Endodermal cell (in vitro differentiated cells): ENCODE results near the gene GRPR. TPM values are rescaled to one million over a fixed set of nuclear protein-coding genes. Genes with fewer than 3 reads are reported as not detected.

Experiments
- DNase-seq: peaks from one replicate; pipeline ENCODE4 v3.0.0-alpha.2; 2017
- H3K27ac ChIP-seq: 2 replicates; pipeline ENCODE4 v1.5.1; 2013; ENCODE audit warnings: mild to moderate bottlenecking, low read depth, low read length, moderate library complexity
- H3K27me3 ChIP-seq: 2 replicates; pipeline ENCODE4 v1.6.1; 2013; ENCODE audit warnings: mild to moderate bottlenecking, low read length, moderate library complexity; ENCODE audit not compliant: insufficient read depth, control insufficient read depth, poor library complexity, severe bottlenecking
- H3K36me3 ChIP-seq: 2 replicates; pipeline ENCODE4 v1.7.0; 2013; ENCODE audit warnings: mild to moderate bottlenecking, low read length, moderate library complexity; ENCODE audit not compliant: control insufficient read depth, insufficient read depth
- H3K4me1 ChIP-seq: one replicate; pipeline ENCODE4 v1.7.0; 2013; ENCODE audit warnings: low read length; ENCODE audit not compliant: control insufficient read depth, insufficient read depth
- H3K4me3 ChIP-seq: 2 replicates; pipeline ENCODE4 v1.5.1; 2013; ENCODE audit warnings: mild to moderate bottlenecking, low read length, moderate library complexity
- H3K9ac ChIP-seq: 2 replicates; pipeline ENCODE4 v1.6.1; 2013; ENCODE audit warnings: mild to moderate bottlenecking, low read length, moderate library complexity; ENCODE audit not compliant: poor library complexity, severe bottlenecking; ENCODE audit errors: extremely low read depth
- H3K9me3 ChIP-seq: 2 replicates; pipeline ENCODE4 v1.6.1; 2013; ENCODE audit warnings: mild to moderate bottlenecking, low read length, moderate library complexity; ENCODE audit not compliant: control insufficient read depth
- H3K27ac Mint-ChIP-seq: 2 replicates; pipeline ENCODE4 v1.8.0; 2020; ENCODE audit warnings: mixed read lengths
- H3K27me3 Mint-ChIP-seq: 2 replicates; pipeline ENCODE4 v1.8.0; 2021; ENCODE audit warnings: mild to moderate bottlenecking, mixed read lengths; ENCODE audit not compliant: insufficient read depth
- H3K36me3 Mint-ChIP-seq: 2 replicates; pipeline ENCODE4 v1.8.0; 2020; ENCODE audit warnings: low read depth, mixed read lengths
- H3K4me1 Mint-ChIP-seq: 2 replicates; pipeline ENCODE4 v1.8.0; 2020; ENCODE audit warnings: mixed read lengths
- H3K4me3 Mint-ChIP-seq: 2 replicates; pipeline ENCODE4 v1.8.0; 2020; ENCODE audit warnings: mild to moderate bottlenecking, moderate library complexity, mixed read lengths
- H3K9me3 Mint-ChIP-seq: 2 replicates; pipeline ENCODE4 v1.8.0; 2020; ENCODE audit warnings: mild to moderate bottlenecking, mixed read lengths
- CTCF ChIP-seq: fragments of 200-600 bp; sonication (generic); conservative IDR thresholded peaks from 2 replicates; pipeline ENCODE4 v1.5.0; 2021; ENCODE audit warnings: antibody characterized with exemption, mild to moderate bottlenecking
- WGBS, 2 experiments: methylation state at CpG; one replicate each; pipeline versions ENCODE4 v1.1.5 to v1.1.7; 2013; ENCODE audit warnings: missing lambda C conversion rate in 2 of 2, mixed read lengths in 1 of 2; ENCODE audit not compliant: insufficient coverage in 1 of 2, insufficient read length in 1 of 2; 5-methylcytosine and 5-hydroxymethylcytosine counted together
- long read RNA-seq, 4 experiments: library from polyadenylated mRNA in 2 of 4; library from RNA in 1 of 4; library from capped mRNA in 1 of 4; stranded (forward) in 3 of 4; unstranded in 1 of 4; transcript quantifications; one replicate each; pipeline ENCODE4 v2.0.0, GENCODE V29; 2020 to 2021; ENCODE audit warnings: inconsistent platforms in 1 of 4
- polyA plus RNA-seq, 2 experiments: library from polyadenylated mRNA; stranded (reverse); fragments of 50-300 nt; gene quantifications; one replicate each; pipeline ENCODE4 v1.2.3, GENCODE V29; 2013
- total RNA-seq, 2 donors: library from RNA; stranded (reverse); fragmentation: NEBNext Ultra II Directional in 1 of 2; extraction: Animal tissue kit (Norgen Biotek cat#: 25700) in 1 of 2; gene quantifications; 2 replicates in 1 of 2; 3 replicates in 1 of 2; pipeline ENCODE4 v1.2.1, GENCODE V29; 2021

The GRPR gene
- 10 to 100 TPM; 20.8 to 63.1 TPM for total RNA-seq
- polyA plus RNA-seq (2013, experiment 1 of 2) = 2.9 TPM
- polyA plus RNA-seq (2013, experiment 2 of 2) = 3.6 TPM
- long read RNA-seq, experiment 1, transcript GRPR-201 (3 exons, 1,929 nt) = major isoform, 7 of 12 reads
- long read RNA-seq, experiment 1, partial matches to known transcripts = 5 of 12 reads
- long read RNA-seq, experiment 1, other reads (novel, unspliced or antisense) = 0 of 12 reads
- long read RNA-seq, experiment 2, transcript GRPR-201 (3 exons, 1,929 nt) = major isoform, 40 of 52 reads
- long read RNA-seq, experiment 2, partial matches to known transcripts = 4 of 52 reads
- long read RNA-seq, experiment 2, other reads (novel, unspliced or antisense) = 8 of 52 reads
- long read RNA-seq, experiment 3, transcript GRPR-201 (3 exons, 1,929 nt) = major isoform, 19 of 24 reads
- long read RNA-seq, experiment 3, partial matches to known transcripts = 2 of 24 reads
- long read RNA-seq, experiment 3, other reads (novel, unspliced or antisense) = 3 of 24 reads
- long read RNA-seq, experiment 4, transcript GRPR-201 (3 exons, 1,929 nt) = major isoform, 34 of 42 reads
- long read RNA-seq, experiment 4, partial matches to known transcripts = 0 of 42 reads
- long read RNA-seq, experiment 4, other reads (novel, unspliced or antisense) = 8 of 42 reads

- Mint-ChIP-seq H3K36me3 (peaks cover 14% of the 10 kb centered on the region), H3K27me3 (no peaks in the 10 kb centered on the region), H3K9me3 (peaks cover 21% of the 10 kb centered on the region), H3K4me3 (peak within 1 kb of the TSS; percentile 55), H3K27ac (peak within 1 kb of the TSS; percentile 73), H3K4me1 (peaks cover 34% of the 10 kb centered on the region)
- Histone ChIP-seq H3K36me3 (no peaks in the 10 kb centered on the region), H3K9me3 (peaks cover 16% of the 10 kb centered on the region), H3K9ac (peak within 1 kb of the TSS; percentile 15), H3K4me3 (peak within 1 kb of the TSS; percentile 77), H3K4me1 (no peaks in the 10 kb centered on the region), H3K27ac (no peak within 1 kb of the TSS), H3K27me3 (no peaks in the 10 kb centered on the region)
- DNase-seq = peak; percentile 97
- peak; percentile 98 for TF ChIP-seq CTCF
- 14% methylated on average over 6 of the region's 6 CpGs; no CpG with 5 or more reads in 1 of the 2 experiments for WGBS, 2 experiments
These were observed at the start of gene GRPR for GRCh38 chrX:16123222-16123786. Gene GRPR (plus strand): TSS chrX:16123565. CDS start chrX:16123954, 389 bp downstream.

- 100% methylated on average over 1 of the region's 1 CpG; no CpG with 5 or more reads in 1 of the 2 experiments for WGBS, 2 experiments
- no peak overlapping the region for H3K9ac ChIP-seq
- H3K9me3 ChIP-seq = no peaks in the 10 kb centered on the region
- peaks cover 5% of the 10 kb centered on the region for H3K4me1 Mint-ChIP-seq
- H3K4me3 ChIP-seq = no peak overlapping the region
- no peaks in the 10 kb centered on the region for H3K36me3 ChIP-seq
- no peak overlapping the region for H3K27ac Mint-ChIP-seq
- H3K4me1 ChIP-seq = no peaks in the 10 kb centered on the region
- H3K36me3 Mint-ChIP-seq = peaks cover 8% of the 10 kb centered on the region
- no peaks in the 10 kb centered on the region for H3K27me3 Mint-ChIP-seq
- peaks cover 20% of the 10 kb centered on the region for H3K9me3 Mint-ChIP-seq
- TF ChIP-seq CTCF = no peak
- H3K4me3 Mint-ChIP-seq = no peak overlapping the region
- no peak for DNase-seq
- H3K27me3 ChIP-seq = no peaks in the 10 kb centered on the region
- no peak overlapping the region for H3K27ac ChIP-seq
These were observed 48.3 kb upstream of the GRPR start for GRCh38 chrX:16075087-16075486.

- H3K9me3 ChIP-seq = no peaks in the 10 kb centered on the region
- no peak overlapping the region for H3K27ac Mint-ChIP-seq
- H3K9me3 Mint-ChIP-seq = peaks cover 9% of the 10 kb centered on the region
- no peak overlapping the region for H3K9ac ChIP-seq
- H3K36me3 ChIP-seq = no peaks in the 10 kb centered on the region
- no peak overlapping the region for H3K4me3 Mint-ChIP-seq
- no peak overlapping the region for H3K4me3 ChIP-seq
- H3K4me1 Mint-ChIP-seq = peaks cover 5% of the 10 kb centered on the region
- H3K27ac ChIP-seq = no peak overlapping the region
- no peaks in the 10 kb centered on the region for H3K4me1 ChIP-seq
- H3K27me3 Mint-ChIP-seq = no peaks in the 10 kb centered on the region
- DNase-seq = no peak
- no peaks in the 10 kb centered on the region for H3K27me3 ChIP-seq
- TF ChIP-seq CTCF = no peak
- H3K36me3 Mint-ChIP-seq = peaks cover 1% of the 10 kb centered on the region
- WGBS, 2 experiments = 84% methylated on average over 2 of the region's 2 CpGs; no CpG with 5 or more reads in 1 of the 2 experiments
These were observed 46.5 kb upstream of the GRPR start for GRCh38 chrX:16076834-16077233.
